Karpas-422 (cell line): ENCODE data around the gene STX4. TPM values are rescaled to one million over a fixed set of nuclear protein-coding genes. Genes with fewer than 3 reads are reported as not detected.

Source experiments
- DNase-seq: peaks from one replicate; pipeline ENCODE4 v3.0.0-alpha.2; 2015
- H2AFZ ChIP-seq: fragments of 200-600 bp; sonication (generic); 2 replicates; pipeline ENCODE4 v1.6.1; 2014; ENCODE audit warnings: antibody characterized with exemption, low read length, mixed read lengths
- H3K27ac ChIP-seq: fragments of 200-600 bp; sonication (generic); 2 replicates; pipeline ENCODE4 v1.5.1; 2014; ENCODE audit warnings: mild to moderate bottlenecking, low read length, moderate library complexity
- H3K27me3 ChIP-seq: fragments of 200-600 bp; sonication (generic); 2 replicates; pipeline ENCODE4 v1.6.1; 2014; ENCODE audit warnings: low read length, mixed read lengths
- H3K36me3 ChIP-seq: fragments of 200-600 bp; sonication (generic); 2 replicates; pipeline ENCODE4 v1.6.1; 2014; ENCODE audit warnings: low read length, mixed read lengths; ENCODE audit not compliant: insufficient read depth
- H3K4me1 ChIP-seq: fragments of 200-600 bp; sonication (generic); 2 replicates; pipeline ENCODE4 v1.6.1; 2014; ENCODE audit warnings: mild to moderate bottlenecking, low read length, mixed read lengths
- H3K4me2 ChIP-seq: fragments of 200-600 bp; sonication (generic); 2 replicates; pipeline ENCODE4 v1.6.1; 2014; ENCODE audit warnings: low read length, low read depth, mild to moderate bottlenecking; ENCODE audit not compliant: poor library complexity, severe bottlenecking
- H3K4me3 ChIP-seq: fragments of 200-600 bp; sonication (generic); 2 replicates; pipeline ENCODE4 v1.5.1; 2014; ENCODE audit warnings: mild to moderate bottlenecking, antibody characterized with exemption, low read length, mixed read lengths
- H3K79me2 ChIP-seq: fragments of 200-600 bp; sonication (generic); 2 replicates; pipeline ENCODE4 v1.6.1; 2014; ENCODE audit warnings: mild to moderate bottlenecking, low read length, mixed read lengths
- H3K9ac ChIP-seq: fragments of 200-600 bp; sonication (generic); 2 replicates; pipeline ENCODE4 v1.6.0; 2014; ENCODE audit warnings: low read length
- H3K9me2 ChIP-seq: fragments of 200-600 bp; sonication (generic), shearing (Covaris generic); replicated peaks from 2 replicates; pipeline ENCODE4 v1.6.0; 2014; ENCODE audit warnings: mild to moderate bottlenecking, low read length, moderate library complexity; ENCODE audit not compliant: insufficient read depth
- H3K9me3 ChIP-seq: fragments of 300-700, 200-600 bp; sonication (generic); 2 replicates; pipeline ENCODE4 v1.6.1; 2014; ENCODE audit warnings: low read length, mixed read lengths
- H4K20me1 ChIP-seq: fragments of 200-600 bp; sonication (generic); 2 replicates; pipeline ENCODE4 v1.6.1; 2014; ENCODE audit warnings: mild to moderate bottlenecking, antibody characterized with exemption, low read length, low read depth; ENCODE audit not compliant: insufficient read depth
- total RNA-seq: library from RNA; depleted of rRNA; stranded (reverse); fragments of >200 nt; shearing (Covaris generic); gene quantifications from 2 replicates; pipeline ENCODE4 v1.2.3, GENCODE V29; 2014; ENCODE audit warnings: low replicate concordance

STX4 gene
- total RNA-seq, 1 experiment from 2014 or later: 16.7 TPM

DNA sequence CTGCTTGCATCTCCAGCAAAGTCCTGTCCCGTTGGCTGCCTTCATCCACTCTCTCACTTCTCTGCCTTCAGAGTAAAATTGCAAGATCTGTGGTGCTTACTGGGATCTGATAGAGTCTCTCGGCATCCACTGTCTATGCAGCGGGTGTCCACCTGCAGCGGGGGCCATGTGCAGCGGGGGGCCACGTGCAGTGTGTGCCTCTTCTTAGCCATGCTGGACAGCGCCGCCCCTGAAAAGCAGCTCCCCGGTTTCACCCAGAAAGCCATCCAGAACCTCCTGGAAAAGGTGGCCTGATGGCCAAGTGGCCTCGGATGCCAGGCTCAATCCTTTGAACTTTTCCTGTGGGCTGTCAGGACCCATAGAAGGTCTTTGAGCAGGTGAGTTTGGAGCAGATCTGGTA lies 9.5 kb downstream of the STX4 start:
- no peak overlapping the region for H2AFZ ChIP-seq
- H4K20me1 ChIP-seq: no peaks in the 10 kb centered on the region
- no peaks in the 10 kb centered on the region for H3K9me3 ChIP-seq
- H3K4me2 ChIP-seq: no peak overlapping the region
- H3K9me2 ChIP-seq: no peaks in the 10 kb centered on the region
- no peak overlapping the region for H3K27ac ChIP-seq
- no peaks in the 10 kb centered on the region for H3K79me2 ChIP-seq
- H3K27me3 ChIP-seq: no peaks in the 10 kb centered on the region
- no peaks in the 10 kb centered on the region for H3K4me1 ChIP-seq
- no peak for DNase-seq
- H3K36me3 ChIP-seq: no peaks in the 10 kb centered on the region
- no peak overlapping the region for H3K9ac ChIP-seq
- H3K4me3 ChIP-seq: no peak overlapping the region

DNA sequence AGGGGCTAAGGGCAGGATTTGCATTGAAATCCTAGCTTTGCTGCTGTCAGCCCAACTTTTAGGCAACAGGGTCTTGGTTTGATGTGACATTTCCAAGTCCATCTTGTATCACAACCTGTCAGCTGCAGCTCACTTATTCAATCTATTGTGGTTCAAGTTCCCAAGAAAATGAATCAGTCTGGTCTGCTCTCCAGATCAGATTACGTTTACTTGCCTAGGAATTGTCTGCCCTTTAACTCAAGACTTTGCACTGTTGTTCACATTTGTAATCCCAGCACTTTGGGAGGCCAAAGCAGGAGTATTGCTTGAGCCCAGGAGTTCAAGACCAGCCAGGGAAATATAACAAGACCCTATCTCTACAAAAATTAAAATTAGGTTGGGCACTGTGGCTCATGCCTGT lies 10.0 kb downstream of the STX4 start:
- Histone ChIP-seq H3K4me2 (no peak overlapping the region), H3K4me1 (no peaks in the 10 kb centered on the region), H3K27ac (no peak overlapping the region), H3K4me3 (no peak overlapping the region), H3K9ac (no peak overlapping the region), H3K36me3 (no peaks in the 10 kb centered on the region), H3K9me3 (no peaks in the 10 kb centered on the region), H3K79me2 (no peaks in the 10 kb centered on the region), H2AFZ (no peak overlapping the region), H4K20me1 (no peaks in the 10 kb centered on the region), H3K27me3 (no peaks in the 10 kb centered on the region), H3K9me2 (no peaks in the 10 kb centered on the region)
- DNase-seq: no peak

DNA sequence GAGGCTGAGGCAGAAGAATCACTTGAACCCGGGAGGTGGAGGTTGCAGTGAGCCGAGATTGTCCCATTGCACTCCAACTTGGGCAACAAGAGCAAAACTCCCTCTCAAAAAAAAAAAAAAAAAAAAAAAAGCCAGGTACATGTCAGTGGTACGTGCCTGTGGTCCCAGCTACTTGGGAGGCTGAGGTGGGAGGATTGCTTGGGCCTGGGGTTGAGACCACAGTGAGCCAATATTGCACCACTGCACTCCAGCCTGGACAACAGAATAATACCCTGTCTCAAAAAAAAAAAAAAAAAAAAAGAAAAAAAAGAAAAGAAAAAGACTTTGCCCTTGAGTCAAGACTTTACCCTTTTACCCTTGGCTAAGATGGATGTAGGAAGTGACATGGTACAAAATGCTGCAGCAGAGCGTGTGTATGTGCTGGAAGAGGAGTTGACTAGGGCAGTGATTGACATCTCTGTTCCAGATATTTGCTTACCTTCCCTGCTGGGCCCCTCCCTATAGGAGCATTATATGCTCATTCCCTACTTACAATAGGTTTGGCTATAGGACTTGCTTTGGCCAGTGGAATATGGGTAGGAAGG lies 10.6 kb downstream of the STX4 start:
- no peaks in the 10 kb centered on the region for H3K9me2 ChIP-seq
- no peak for DNase-seq
- H3K27ac ChIP-seq: no peak overlapping the region
- H2AFZ ChIP-seq: no peak overlapping the region
- H3K79me2 ChIP-seq: no peaks in the 10 kb centered on the region
- no peak overlapping the region for H3K4me2 ChIP-seq
- no peaks in the 10 kb centered on the region for H3K36me3 ChIP-seq
- H4K20me1 ChIP-seq: no peaks in the 10 kb centered on the region
- no peaks in the 10 kb centered on the region for H3K27me3 ChIP-seq
- H3K9ac ChIP-seq: no peak overlapping the region
- H3K9me3 ChIP-seq: no peaks in the 10 kb centered on the region
- no peak overlapping the region for H3K4me3 ChIP-seq
- no peaks in the 10 kb centered on the region for H3K4me1 ChIP-seq

DNA sequence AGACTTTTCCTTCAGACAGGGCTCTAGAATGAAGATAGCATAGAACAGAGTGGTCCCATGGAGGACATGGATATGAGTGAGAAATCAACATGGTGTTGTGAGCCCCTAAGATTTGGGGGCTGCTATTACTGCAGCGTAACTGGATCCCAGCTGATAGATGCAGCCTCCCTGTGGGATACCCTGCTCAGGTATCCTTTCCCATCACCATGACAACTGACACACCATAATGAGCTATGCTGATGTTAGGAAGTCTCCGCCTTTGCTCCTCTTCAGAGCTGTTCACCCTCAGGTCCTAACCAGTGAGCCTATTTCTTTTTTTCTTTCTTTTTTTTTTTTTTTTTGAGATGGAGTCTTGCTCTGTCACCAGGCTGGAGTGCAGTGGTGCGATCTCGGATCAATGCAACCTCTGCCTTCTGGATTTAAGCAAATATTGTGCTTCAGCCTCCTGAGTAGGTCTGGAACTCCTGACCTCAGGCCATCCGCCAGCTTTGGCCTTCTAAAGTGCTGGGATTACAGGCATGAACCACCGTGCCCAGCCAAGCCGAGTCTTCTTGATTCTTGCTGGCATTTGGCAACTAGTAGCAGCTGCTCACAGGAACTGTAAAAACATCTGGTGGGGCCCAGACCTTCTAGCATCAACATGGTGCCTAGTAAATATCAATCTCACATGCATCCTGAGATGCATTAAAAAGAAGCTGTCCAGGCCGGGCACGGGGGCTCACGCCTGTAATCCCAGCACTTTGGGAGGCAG lies 17.1 kb downstream of the STX4 start:
- Histone ChIP-seq H3K4me3 (no peak overlapping the region), H2AFZ (no peak overlapping the region), H3K79me2 (no peaks in the 10 kb centered on the region), H3K9me3 (no peaks in the 10 kb centered on the region), H3K27ac (no peak overlapping the region), H3K9ac (no peak overlapping the region), H3K4me2 (no peak overlapping the region), H3K9me2 (no peaks in the 10 kb centered on the region), H3K36me3 (no peaks in the 10 kb centered on the region), H3K27me3 (no peaks in the 10 kb centered on the region), H4K20me1 (no peaks in the 10 kb centered on the region), H3K4me1 (no peaks in the 10 kb centered on the region)
- DNase-seq: no peak

DNA sequence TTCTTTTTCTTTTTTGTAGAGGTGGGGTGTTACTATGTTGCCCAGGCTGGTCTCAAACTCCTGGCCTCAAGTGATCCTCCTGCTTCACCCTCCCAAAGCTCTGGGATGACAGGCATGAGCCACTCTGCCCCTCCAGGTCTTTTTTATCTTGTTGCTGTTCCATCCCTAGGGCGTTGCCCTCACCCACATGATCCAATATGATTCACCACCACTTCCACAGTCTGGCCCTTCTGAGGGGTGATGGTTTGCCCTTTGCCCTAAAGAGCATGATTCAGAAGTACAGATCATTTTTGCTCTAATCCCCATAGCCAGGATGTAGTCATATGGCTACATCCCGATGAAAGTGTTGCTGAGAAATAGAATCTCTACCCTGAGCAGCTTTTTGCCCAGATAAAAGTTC lies 18.8 kb downstream of the STX4 start:
- Histone ChIP-seq H3K4me3 (no peak overlapping the region), H3K79me2 (no peaks in the 10 kb centered on the region), H3K9me3 (no peaks in the 10 kb centered on the region), H3K27ac (no peak overlapping the region), H2AFZ (no peak overlapping the region), H4K20me1 (no peaks in the 10 kb centered on the region), H3K4me2 (no peak overlapping the region), H3K4me1 (no peaks in the 10 kb centered on the region), H3K27me3 (no peaks in the 10 kb centered on the region), H3K36me3 (no peaks in the 10 kb centered on the region), H3K9me2 (no peaks in the 10 kb centered on the region), H3K9ac (no peak overlapping the region)
- no peak for DNase-seq

DNA sequence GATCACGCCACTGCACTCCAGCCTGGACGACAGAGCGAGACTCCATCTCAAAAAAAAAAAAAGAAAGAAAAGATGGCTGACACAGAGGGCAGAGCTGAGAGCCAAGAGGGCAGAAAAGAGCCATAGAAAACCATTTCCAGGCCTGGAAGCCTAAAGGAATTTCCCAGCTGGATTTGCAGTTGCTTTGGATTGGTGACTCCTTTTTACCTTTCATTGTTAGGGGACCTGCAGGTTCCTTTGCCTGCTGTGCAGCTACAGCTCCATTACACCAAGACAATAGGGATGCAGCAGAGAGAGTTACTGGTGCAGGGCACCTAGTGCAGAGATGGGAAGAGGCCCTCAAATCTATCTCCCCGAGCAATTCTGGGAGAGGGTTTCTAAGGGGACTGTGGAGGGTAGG lies 22.3 kb downstream of the STX4 start:
- H2AFZ ChIP-seq: no peak overlapping the region
- H3K79me2 ChIP-seq: no peaks in the 10 kb centered on the region
- H3K4me2 ChIP-seq: no peak overlapping the region
- no peaks in the 10 kb centered on the region for H4K20me1 ChIP-seq
- DNase-seq: no peak
- no peaks in the 10 kb centered on the region for H3K4me1 ChIP-seq
- no peaks in the 10 kb centered on the region for H3K9me3 ChIP-seq
- no peak overlapping the region for H3K27ac ChIP-seq
- H3K9ac ChIP-seq: no peak overlapping the region
- no peaks in the 10 kb centered on the region for H3K9me2 ChIP-seq
- H3K27me3 ChIP-seq: no peaks in the 10 kb centered on the region
- no peak overlapping the region for H3K4me3 ChIP-seq
- 0 out of 2 replicates have a peak, but pooled peaks cover under 1% of the 10 kb centered on the region for H3K36me3 ChIP-seq

DNA sequence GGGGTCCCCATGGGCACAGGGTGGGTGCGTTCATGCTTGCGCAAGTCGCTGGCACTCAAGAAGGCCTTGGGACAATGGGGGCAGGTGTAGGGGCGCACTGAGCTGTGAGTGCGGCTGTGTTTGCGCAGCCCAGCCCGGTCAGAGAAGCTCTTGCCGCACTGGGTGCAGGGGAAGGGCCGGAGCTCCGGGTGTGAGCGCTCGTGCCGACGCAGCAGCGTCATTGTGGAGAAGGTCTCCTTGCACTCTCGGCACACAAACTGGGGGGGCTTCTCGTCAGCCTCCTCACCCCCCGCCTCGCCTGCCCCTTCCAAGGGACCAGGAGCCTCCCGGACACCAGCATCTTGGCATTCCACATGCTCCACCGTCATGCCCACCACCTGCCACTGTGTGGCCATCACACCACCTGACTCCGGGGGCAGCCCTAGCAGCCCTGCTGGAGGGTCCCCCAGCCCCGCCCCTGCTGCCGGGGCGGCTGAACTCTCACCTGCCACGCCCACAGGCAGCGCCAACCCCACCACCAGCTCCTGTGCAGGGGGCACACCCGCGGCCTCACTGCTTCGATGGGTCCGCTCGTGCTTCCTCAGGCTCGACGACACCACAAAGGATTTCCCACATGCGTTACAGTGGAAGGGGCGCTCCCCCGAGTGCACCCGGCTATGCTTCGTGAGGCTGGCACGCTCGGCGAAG lies 27.9 kb downstream of the STX4 start:
- H3K4me2 ChIP-seq: no peak overlapping the region
- H4K20me1 ChIP-seq: no peaks in the 10 kb centered on the region
- 0 out of 2 replicates have a peak, but pooled peaks cover 3% of the 10 kb centered on the region for H3K36me3 ChIP-seq

DNA sequence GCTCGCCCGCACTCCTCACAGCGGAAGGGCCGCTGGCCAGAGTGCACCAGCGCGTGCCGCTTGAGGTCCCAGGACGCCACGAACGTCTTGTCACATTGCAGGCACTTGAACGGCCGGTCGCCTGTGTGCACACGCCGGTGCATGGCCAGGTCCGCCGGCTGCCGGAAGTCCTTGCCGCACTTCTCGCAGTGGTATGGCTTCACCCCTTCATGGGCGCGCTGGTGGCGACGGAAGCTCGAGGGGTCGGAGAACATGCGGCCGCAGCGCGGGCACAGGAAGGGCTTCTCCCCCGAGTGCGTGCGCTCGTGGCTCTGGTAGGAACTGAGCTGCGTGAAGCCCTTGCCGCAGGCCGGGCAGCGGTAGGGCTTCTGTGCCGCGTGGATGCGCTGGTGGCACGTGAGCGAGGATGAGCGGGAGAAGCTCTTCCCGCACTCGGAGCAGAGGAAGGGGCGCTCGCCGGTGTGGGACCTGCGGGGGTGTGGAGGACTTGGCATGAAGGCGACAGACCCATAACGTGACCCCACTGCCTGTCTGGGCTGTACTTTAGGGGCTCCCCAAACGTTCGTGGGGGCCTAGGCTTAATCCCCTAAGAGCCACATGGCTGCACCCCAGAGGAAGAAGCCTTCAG lies 28.6 kb downstream of the STX4 start:
- no peak for DNase-seq
- Histone ChIP-seq H3K79me2 (peaks cover 20% of the 10 kb centered on the region), H3K36me3 (0 out of 2 replicates have a peak, but pooled peaks cover 3% of the 10 kb centered on the region), H2AFZ (no peak overlapping the region), H3K9me3 (no peaks in the 10 kb centered on the region), H4K20me1 (no peaks in the 10 kb centered on the region), H3K27ac (no peak overlapping the region), H3K9me2 (no peaks in the 10 kb centered on the region), H3K4me2 (no peak overlapping the region), H3K4me3 (no peak overlapping the region), H3K9ac (no peak overlapping the region), H3K4me1 (no peaks in the 10 kb centered on the region), H3K27me3 (no peaks in the 10 kb centered on the region)

More for the DNA sequence above, 27.9 kb downstream of the STX4 start:
- no peak overlapping the region for H2AFZ ChIP-seq
- H3K79me2 ChIP-seq: peaks cover 14% of the 10 kb centered on the region
- no peak overlapping the region for H3K27ac ChIP-seq
- H3K9me2 ChIP-seq: no peaks in the 10 kb centered on the region
- DNase-seq: no peak
- H3K9ac ChIP-seq: no peak overlapping the region
- no peaks in the 10 kb centered on the region for H3K4me1 ChIP-seq
- no peaks in the 10 kb centered on the region for H3K9me3 ChIP-seq
- no peaks in the 10 kb centered on the region for H3K27me3 ChIP-seq
- H3K4me3 ChIP-seq: no peak overlapping the region
